Heart left ventricle (tissue), 16 donors: Measurements from ENCODE around the gene MYO7B. TPM values are rescaled to one million over a fixed set of nuclear protein-coding genes. Genes with fewer than 3 reads are reported as not detected.

Experiments used
- ATAC-seq, 4 donors: fragments of 200-7000 bp; cut with Tn5 transposase; one replicate each; pipeline ENCODE4 v1.9.1; 2020 to 2022; ENCODE audit warnings: moderate library complexity in 4 of 4, mild to moderate bottlenecking in 3 of 4, moderate number of reproducible peaks in 1 of 4
- DNase-seq, 5 donors: peaks; one replicate each; pipeline ENCODE4 v3.0.0-alpha.2; 2020
- H3K27ac ChIP-seq, 12 donors: fragments of 200-600 bp; sonication (generic) in 4 of 12; one replicate each; pipeline versions ENCODE4 v1.5.0 to v1.8.0; 2016 to 2022; ENCODE audit warnings: mild to moderate bottlenecking in 2 of 12
- H3K27me3 ChIP-seq, 9 donors: fragments of 200-600 bp; sonication (generic) in 2 of 9; one replicate each; pipeline versions ENCODE4 v1.5.1 to v1.8.0; 2016 to 2022; ENCODE audit warnings: mild to moderate bottlenecking in 3 of 9
- H3K36me3 ChIP-seq, 9 donors: fragments of 200-600 bp; sonication (generic) in 2 of 9; one replicate each; pipeline versions ENCODE4 v1.5.0 to v1.8.0; 2018 to 2022; ENCODE audit warnings: mild to moderate bottlenecking in 2 of 9
- H3K4me1 ChIP-seq, 12 donors: fragments of 200-600 bp; sonication (generic) in 4 of 12; one replicate each; pipeline versions ENCODE4 v1.5.0 to v1.8.0; 2016 to 2022; ENCODE audit warnings: mild to moderate bottlenecking in 3 of 12
- H3K4me3 ChIP-seq, 12 donors: fragments of 200-600 bp; sonication (generic) in 4 of 12; one replicate each; pipeline versions ENCODE4 v1.5.0 to v1.8.0; 2017 to 2022; ENCODE audit warnings: mild to moderate bottlenecking in 9 of 12, moderate library complexity in 4 of 12
- H3K9me3 ChIP-seq, 12 donors: fragments of 200-600 bp; sonication (generic) in 4 of 12; one replicate each; pipeline versions ENCODE4 v1.5.0 to v1.8.0; 2016 to 2022; ENCODE audit warnings: mild to moderate bottlenecking in 1 of 12
- POLR2A ChIP-seq, 2 donors: fragments of 450-650 bp; IDR thresholded peaks; one replicate each; pipeline ENCODE4 v1.6.1; 2017; ENCODE audit warnings: antibody characterized with exemption in 2 of 2, mild to moderate bottlenecking in 2 of 2, moderate library complexity in 2 of 2
- WGBS, 4 donors: extraction: QIAGEN DNeasy Blood & Tissue Kit in 2 of 4; methylation state at CpG; one replicate each; pipeline versions ENCODE4 v1.1.5 to v1.1.7; 2013 to 2018; 5-methylcytosine and 5-hydroxymethylcytosine counted together
- intact Hi-C, 10 donors: fragments of 100-400 bp; cut with DNase I; formaldehyde crosslinking; loops; one replicate each; pipeline versions ENCODE4 v1.11.1 to v1.14.2; 2022
- polyA plus RNA-seq, 2 donors: library from polyadenylated mRNA; stranded (reverse); fragments of 200-250 nt; gene quantifications; one replicate each; pipeline ENCODE4 v1.2.3, GENCODE V29; 2013
- total RNA-seq, 9 donors: library from RNA; depleted of rRNA in 2 of 9; stranded (reverse); fragments of >200 nt in 2 of 9; fragmentation: NEBNext Ultra II Directional in 3 of 9; extraction: Animal tissue kit (Norgen Biotek cat#: 25700) in 3 of 9; gene quantifications; one replicate each; pipeline versions ENCODE4 v1.1.0 to v1.2.4, GENCODE V29; 2016 to 2023
- TF ChIP-seq, protein P1 (sequence below), 12 donors: fragments of 200-600 bp; sonication (generic) in 4 of 12; IDR thresholded peaks; one replicate each; pipeline versions ENCODE4 v1.5.0 to v1.8.0; 2018 to 2022; ENCODE audit warnings: antibody characterized with exemption in 12 of 12, mild to moderate bottlenecking in 5 of 12
- donor health status: ischemic (EF 13 %, LVEDD 7.1; RV severe dilation, severe dysfunction).
- donor health status: healthy with polysubstance abuse.
- donor health status: DM: no; HTN: yes; CAD: no.
- donor health status: DM: no; HTN: no; CAD: no.
- donor health status: ischemic (EF 25% LVEDD 6.9; RV normal size, moderate dysfunction).
- donor health status: ischemic (EF 25% LVEDD 5.7; RV mildly dilated, moderate dysfunction).
- donor health status: healthy.
- donor health status: DM: yes; HTN: yes; CAD: no.
- donor health status: ischemic (EF 35%, LVEDD 5.7; RV mildly dilated, moderate dysfunction).
- donor health status: nonischemic (EF 11% LVEDD 7.7; RV severe dilation, severe dysfunction).
- donor health status: DM: yes; HTN: yes; CAD: no.
- donor health status: PGD.
- donor health status: ischemic (EF 29% LVEDD 5.4; RV normal size, mild dysfunction).
- donor health status: nonischemic (EF 23%, LVEDD 6.1; RV moderate dilation, normal function).

The MYO7B gene
- total and polyA plus RNA-seq, 11 donors: 0.20 to 2.1 (median 0.90) TPM

DNA sequence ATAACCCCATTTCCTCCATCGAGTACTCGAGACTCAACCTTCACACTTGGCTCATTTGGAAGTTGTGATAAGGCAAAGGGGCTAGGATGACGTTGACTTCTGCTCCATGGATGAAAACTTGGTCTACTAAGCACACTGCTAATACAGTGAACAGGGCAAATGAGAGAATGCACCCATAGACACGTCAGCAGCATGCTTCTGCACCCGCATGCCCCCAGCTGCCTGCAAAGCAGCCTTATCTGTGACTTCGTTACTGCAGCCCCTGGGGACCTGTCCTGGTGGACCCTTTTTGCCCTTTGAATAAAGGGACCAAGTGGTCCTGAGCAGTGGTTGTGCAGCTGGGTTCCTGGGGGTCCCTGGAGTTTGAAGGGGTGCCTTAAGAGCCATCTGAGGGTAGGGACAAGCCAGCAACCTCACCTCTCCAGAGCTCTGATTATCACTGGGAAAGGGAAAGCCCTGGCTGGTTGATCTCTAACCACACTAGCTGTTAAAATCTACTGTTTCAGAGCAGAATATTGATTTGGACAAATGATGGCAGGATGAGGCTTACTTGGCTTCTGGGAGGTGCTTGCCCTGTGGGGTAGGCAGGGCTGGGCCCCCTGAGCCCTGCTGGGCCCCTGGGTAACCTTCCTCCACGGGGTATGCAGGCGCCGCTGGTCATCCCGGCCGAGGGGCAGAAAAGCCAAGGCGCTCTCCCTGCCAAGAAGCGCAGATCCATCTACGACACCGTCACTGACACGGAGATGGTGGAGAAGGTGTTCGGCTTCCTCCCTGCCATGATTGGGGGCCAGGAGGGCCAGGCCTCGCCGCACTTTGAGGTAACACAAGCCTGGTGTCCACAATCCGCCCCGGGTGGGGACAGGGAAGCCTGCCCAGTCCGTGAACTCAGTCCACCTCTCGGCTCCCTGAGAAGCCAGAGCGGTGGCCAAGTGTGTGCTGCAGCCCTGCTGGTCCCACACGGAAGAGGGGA lies 72.9 kb downstream of the MYO7B start:
- peak in 1 of 5 donors; percentile 5 for DNase-seq
- no peak overlapping the region for H3K27ac ChIP-seq
- 87 to 92% (median 90%) methylated on average over 24 to 25 of the region's 25 CpGs for WGBS, 4 donors
- ATAC-seq: no peak
- no peak overlapping the region for H3K4me3 ChIP-seq
- H3K36me3 ChIP-seq: no peaks in the 10 kb centered on the region
- no peak for TF ChIP-seq POLR2A (IDR thresholded peaks at IDR 0.05)
- intact Hi-C loops: no loop called here
- peaks cover 0 to 23% (median 7%) of the 10 kb centered on the region in 12 donors for H3K9me3 ChIP-seq
- no peaks in the 10 kb centered on the region for H3K27me3 ChIP-seq
- no peaks in the 10 kb centered on the region for H3K4me1 ChIP-seq

DNA sequence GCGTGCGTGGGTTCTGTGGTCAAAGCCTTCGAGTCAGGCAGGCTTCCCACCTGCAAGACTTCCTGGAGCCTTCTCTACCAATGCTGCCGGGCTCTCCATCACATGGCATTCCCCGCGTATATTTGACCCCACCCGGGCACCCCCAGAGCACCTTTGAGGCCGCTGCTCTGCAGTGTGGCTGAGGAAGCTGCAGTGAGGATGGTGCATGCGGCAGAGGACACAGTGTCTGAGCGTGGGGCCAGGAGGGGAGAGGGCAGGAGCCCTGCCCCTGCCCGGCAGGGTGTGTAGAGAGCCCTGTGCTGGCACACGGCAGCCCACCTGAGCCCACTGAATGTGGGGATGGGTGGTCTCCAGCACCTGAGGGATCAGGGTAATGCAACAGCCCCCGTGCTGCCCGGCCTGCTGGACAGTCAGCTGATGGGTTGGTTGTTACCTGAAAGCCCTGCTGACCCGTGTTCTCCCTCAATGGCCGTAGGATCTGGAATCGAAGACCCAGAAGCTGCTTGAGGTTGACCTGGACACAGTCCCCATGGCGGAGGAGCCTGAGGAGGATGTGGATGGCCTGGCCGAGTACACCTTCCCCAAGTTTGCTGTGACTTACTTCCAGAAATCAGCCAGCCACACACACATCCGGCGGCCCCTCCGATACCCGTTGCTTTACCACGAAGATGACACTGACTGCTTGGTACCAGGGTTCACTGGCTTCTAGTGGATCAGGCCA lies 73.7 kb downstream of the MYO7B start:
- intact Hi-C loops: no loop called here
- H3K36me3 ChIP-seq: no peaks in the 10 kb centered on the region
- TF ChIP-seq POLR2A (IDR thresholded peaks at IDR 0.05): no peak
- TF ChIP-seq, protein P1, sequence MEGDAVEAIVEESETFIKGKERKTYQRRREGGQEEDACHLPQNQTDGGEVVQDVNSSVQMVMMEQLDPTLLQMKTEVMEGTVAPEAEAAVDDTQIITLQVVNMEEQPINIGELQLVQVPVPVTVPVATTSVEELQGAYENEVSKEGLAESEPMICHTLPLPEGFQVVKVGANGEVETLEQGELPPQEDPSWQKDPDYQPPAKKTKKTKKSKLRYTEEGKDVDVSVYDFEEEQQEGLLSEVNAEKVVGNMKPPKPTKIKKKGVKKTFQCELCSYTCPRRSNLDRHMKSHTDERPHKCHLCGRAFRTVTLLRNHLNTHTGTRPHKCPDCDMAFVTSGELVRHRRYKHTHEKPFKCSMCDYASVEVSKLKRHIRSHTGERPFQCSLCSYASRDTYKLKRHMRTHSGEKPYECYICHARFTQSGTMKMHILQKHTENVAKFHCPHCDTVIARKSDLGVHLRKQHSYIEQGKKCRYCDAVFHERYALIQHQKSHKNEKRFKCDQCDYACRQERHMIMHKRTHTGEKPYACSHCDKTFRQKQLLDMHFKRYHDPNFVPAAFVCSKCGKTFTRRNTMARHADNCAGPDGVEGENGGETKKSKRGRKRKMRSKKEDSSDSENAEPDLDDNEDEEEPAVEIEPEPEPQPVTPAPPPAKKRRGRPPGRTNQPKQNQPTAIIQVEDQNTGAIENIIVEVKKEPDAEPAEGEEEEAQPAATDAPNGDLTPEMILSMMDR (IDR thresholded peaks at IDR 0.05): no peak
- H3K4me1 ChIP-seq: no peaks in the 10 kb centered on the region
- whole genome bisulfite sequencing, 4 donors: 91 to 99% (median 93%) methylated on average over 17 to 24 of the region's 24 CpGs
- peak in 1 of 5 donors; percentile 14 for DNase-seq
- H3K4me3 ChIP-seq: no peak overlapping the region
- H3K9me3 ChIP-seq: peaks cover 0 to 27% (median 12%) of the 10 kb centered on the region in 12 donors
- peak in 1 of 4 donors; percentile 18 for ATAC-seq
- H3K27ac ChIP-seq: no peak overlapping the region
- no peaks in the 10 kb centered on the region for H3K27me3 ChIP-seq

DNA sequence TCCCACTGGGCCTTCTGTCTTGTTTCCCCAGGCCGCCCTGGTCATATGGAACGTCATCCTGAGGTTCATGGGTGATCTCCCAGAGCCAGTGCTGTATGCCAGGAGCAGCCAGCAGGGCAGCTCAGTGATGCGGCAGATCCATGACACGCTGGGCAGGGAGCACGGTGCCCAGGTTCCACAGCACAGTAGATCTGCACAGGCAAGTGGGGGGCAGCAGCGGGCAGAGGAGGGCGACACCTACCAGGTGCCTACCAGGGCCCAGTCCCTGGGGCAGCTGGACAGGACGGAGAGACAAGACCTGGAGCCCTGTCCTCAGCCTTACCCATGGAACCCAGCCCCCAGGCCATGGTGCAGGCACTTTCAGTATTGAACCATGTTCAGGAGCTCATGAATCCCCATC lies 74.3 kb downstream of the MYO7B start:
- no peak overlapping the region for H3K27ac ChIP-seq
- no peaks in the 10 kb centered on the region for H3K27me3 ChIP-seq
- intact Hi-C loops: no loop called here
- no peak for TF ChIP-seq POLR2A (IDR thresholded peaks at IDR 0.05)
- TF ChIP-seq, protein P1 (IDR thresholded peaks at IDR 0.05): no peak
- peak in 1 of 5 donors; percentile 12 for DNase-seq
- no peak for ATAC-seq
- WGBS, 4 donors: 91 to 97% (median 96%) methylated on average over 8 of the region's 8 CpGs
- no peaks in the 10 kb centered on the region for H3K4me1 ChIP-seq
- H3K9me3 ChIP-seq: peaks cover 0 to 27% (median 12%) of the 10 kb centered on the region in 12 donors
- no peaks in the 10 kb centered on the region for H3K36me3 ChIP-seq
- no peak overlapping the region for H3K4me3 ChIP-seq

DNA sequence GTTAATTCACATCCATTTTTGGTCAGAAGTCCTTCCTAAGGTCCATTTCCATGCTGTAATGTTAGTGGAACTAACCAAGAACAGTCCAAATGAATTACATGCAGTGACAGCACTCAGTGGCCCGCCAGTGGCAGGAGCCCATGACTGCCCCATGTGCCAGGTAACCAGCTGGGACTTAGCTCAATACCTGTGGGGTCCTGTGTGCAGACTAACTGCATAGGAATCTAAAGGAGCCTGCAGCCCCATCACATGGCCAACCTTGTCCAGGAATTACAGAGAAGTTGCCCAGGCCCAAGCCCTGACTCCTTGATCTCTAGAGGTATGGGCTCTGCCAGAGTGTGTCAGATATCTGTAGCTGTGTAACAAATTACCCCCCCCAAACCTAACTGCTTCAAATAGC lies 75.1 kb downstream of the MYO7B start:
- H3K27ac ChIP-seq: no peak overlapping the region
- no peaks in the 10 kb centered on the region for H3K27me3 ChIP-seq
- H3K9me3 ChIP-seq: peaks cover 0 to 27% (median 12%) of the 10 kb centered on the region in 12 donors
- H3K36me3 ChIP-seq: no peaks in the 10 kb centered on the region
- no peak overlapping the region for H3K4me3 ChIP-seq
- no peak for TF ChIP-seq POLR2A (IDR thresholded peaks at IDR 0.05)
- TF ChIP-seq, protein P1 (IDR thresholded peaks at IDR 0.05): no peak
- 92 to 100% (median 97%) methylated on average over 1 of the region's 1 CpG for WGBS, 4 donors
- H3K4me1 ChIP-seq: no peaks in the 10 kb centered on the region
- ATAC-seq: no peak
- intact Hi-C loops: no loop called here
- peak in 1 of 5 donors; percentile 4 for DNase-seq
